GM23338 (cell line): ENCODE results near the gene APBB1IP. TPM values are rescaled to one million over a fixed set of nuclear protein-coding genes. Genes with fewer than 3 reads are reported as not detected.

Experiments used
- ATAC-seq: fragments of 200-7000 bp; cut with Tn5 transposase; 3 replicates; pipeline ENCODE4 v1.9.1; 2020
- DNase-seq: peaks from one replicate; pipeline ENCODE4 v3.0.0-alpha.2; 2015; ENCODE audit warnings: low spot score
- H2AFZ ChIP-seq: fragments of 200-600 bp; sonication (generic); 2 replicates; pipeline ENCODE4 v1.8.0; 2016; ENCODE audit warnings: antibody characterized with exemption, mild to moderate bottlenecking, moderate library complexity
- H3F3A ChIP-seq: fragments of 200-600 bp; sonication (generic); replicated peaks from 2 replicates; pipeline ENCODE4 v1.8.0; 2017; ENCODE audit warnings: antibody characterized with exemption, mixed run types, low read depth
- H3K27ac ChIP-seq: fragments of 200-600 bp; sonication (generic); 2 replicates; pipeline ENCODE4 v1.6.1; 2016; ENCODE audit warnings: low read depth
- H3K27me3 ChIP-seq: fragments of 200-600 bp; sonication (generic); 2 replicates; pipeline ENCODE4 v1.8.0; 2016; ENCODE audit warnings: mild to moderate bottlenecking, mixed run types, moderate library complexity; ENCODE audit not compliant: insufficient read depth
- H3K36me3 ChIP-seq: fragments of 200-600 bp; sonication (generic); 2 replicates; pipeline ENCODE4 v1.8.0; 2016; ENCODE audit warnings: mild to moderate bottlenecking; ENCODE audit not compliant: insufficient read depth
- H3K4me1 ChIP-seq: fragments of 200-600 bp; sonication (generic); 2 replicates; pipeline ENCODE4 v1.8.0; 2016; ENCODE audit warnings: mild to moderate bottlenecking, moderate library complexity; ENCODE audit not compliant: insufficient read depth
- H3K4me2 ChIP-seq: fragments of 200-600 bp; sonication (generic); 2 replicates; pipeline ENCODE4 v1.7.1; 2017; ENCODE audit warnings: mixed run types
- H3K4me3 ChIP-seq: fragments of 200-600 bp; sonication (generic); 2 replicates; pipeline ENCODE4 v1.6.1; 2016; ENCODE audit warnings: mixed run types
- H3K79me2 ChIP-seq: fragments of 200-600 bp; sonication (generic); replicated peaks from 2 replicates; pipeline ENCODE4 v1.8.0; 2017; ENCODE audit warnings: mild to moderate bottlenecking; ENCODE audit not compliant: insufficient read depth
- H3K9me2 ChIP-seq: fragments of 200-600 bp; sonication (generic); 2 replicates; pipeline ENCODE4 v1.8.0; 2017; ENCODE audit not compliant: insufficient read depth
- H4K20me1 ChIP-seq: fragments of 200-600 bp; sonication (generic); replicated peaks from 2 replicates; pipeline ENCODE4 v1.8.0; 2017; ENCODE audit warnings: mild to moderate bottlenecking; ENCODE audit not compliant: insufficient read depth
- H3K27ac Mint-ChIP-seq: 2 replicates; pipeline ENCODE4 v1.8.0; 2020; ENCODE audit warnings: inconsistent platforms, mild to moderate bottlenecking, moderate library complexity, mixed read lengths
- H3K27me3 Mint-ChIP-seq: 3 replicates; pipeline ENCODE4 v1.8.0; 2022; ENCODE audit warnings: low read depth, mild to moderate bottlenecking, moderate library complexity, mixed read lengths, inconsistent platforms; ENCODE audit not compliant: insufficient read depth, poor library complexity
- H3K36me3 Mint-ChIP-seq: 3 replicates; pipeline ENCODE4 v1.8.0; 2021; ENCODE audit warnings: low read depth, mild to moderate bottlenecking, inconsistent platforms, moderate library complexity, mixed read lengths
- H3K4me1 Mint-ChIP-seq: 3 replicates; pipeline ENCODE4 v1.8.0; 2020; ENCODE audit warnings: mild to moderate bottlenecking, inconsistent platforms, mixed read lengths
- H3K4me3 Mint-ChIP-seq: 3 replicates; pipeline ENCODE4 v1.8.0; 2021; ENCODE audit warnings: moderate library complexity, mild to moderate bottlenecking, inconsistent platforms, mixed read lengths
- H3K9me3 Mint-ChIP-seq: 3 replicates; pipeline ENCODE4 v1.8.0; 2020; ENCODE audit warnings: moderate library complexity, mild to moderate bottlenecking, inconsistent platforms, mixed read lengths
- CREB1 ChIP-seq: fragments of 250-450 bp; sonication (Bioruptor Pico); IDR thresholded peaks from 2 replicates; pipeline ENCODE4 v1.5.0; 2020; ENCODE audit warnings: low read depth, mild to moderate bottlenecking, moderate library complexity
- EZH2 ChIP-seq: fragments of 200-600 bp; sonication (generic); IDR thresholded peaks from one replicate; pipeline ENCODE4 v1.8.0; 2017; ENCODE audit warnings: antibody characterized with exemption, mild to moderate bottlenecking, low read depth; ENCODE audit not compliant: unreplicated experiment
- EZH2phosphoT487 ChIP-seq: fragments of 200-600 bp; sonication (generic); IDR thresholded peaks from one replicate; pipeline ENCODE4 v1.8.1; 2018; ENCODE audit warnings: antibody characterized with exemption; ENCODE audit not compliant: unreplicated experiment
- JUNB ChIP-seq: IDR thresholded peaks from one replicate; pipeline ENCODE4 v1.6.1; 2016; ENCODE audit warnings: antibody characterized with exemption; ENCODE audit not compliant: unreplicated experiment
- NANOG ChIP-seq: IDR thresholded peaks from 2 replicates; pipeline ENCODE4 v1.6.1; 2016; ENCODE audit warnings: antibody characterized with exemption, borderline replicate concordance
- POLR2AphosphoS5 ChIP-seq: IDR thresholded peaks from 2 replicates; pipeline ENCODE4 v1.6.1; 2016; ENCODE audit warnings: antibody characterized with exemption, low read depth
- STAT1 ChIP-seq: IDR thresholded peaks from one replicate; pipeline ENCODE4 v1.6.1; 2016; ENCODE audit warnings: antibody characterized with exemption; ENCODE audit not compliant: unreplicated experiment
- ZNF114 ChIP-seq: fragments of 250-450 bp; sonication (Bioruptor Pico); IDR thresholded peaks from 2 replicates; pipeline ENCODE4 v1.5.0; 2020; ENCODE audit warnings: mild to moderate bottlenecking, moderate library complexity
- ZNF331 ChIP-seq: fragments of 250-450 bp; sonication (Bioruptor Pico); IDR thresholded peaks from 2 replicates; pipeline ENCODE4 v1.5.0; 2020; ENCODE audit warnings: low read depth, mild to moderate bottlenecking, moderate library complexity
- polyA plus RNA-seq: library from polyadenylated mRNA; unstranded; fragments of >200 nt; fragmentation: Nextera tagmentation; extraction: Ambion mirVana; gene quantifications from 2 replicates; pipeline ENCODE4 v1.2.1, GENCODE V29; 2016
- total RNA-seq: library from RNA; depleted of rRNA; stranded (reverse); fragments of >200 nt; shearing (Covaris generic); gene quantifications from 2 replicates; pipeline ENCODE4 v1.2.3, GENCODE V29; 2014
- TF ChIP-seq, protein P1 (sequence below), 2 experiments: fragments of 200-600 bp in 1 of 2; sonication (generic) in 1 of 2; conservative IDR thresholded peaks; 2 replicates each; pipeline versions ENCODE4 v1.5.1 to v1.6.1; 2016 to 2017; ENCODE audit warnings: antibody characterized with exemption in 2 of 2, low read depth in 2 of 2, mild to moderate bottlenecking in 2 of 2, moderate library complexity in 1 of 2
- TF ChIP-seq, protein P2 (sequence below): IDR thresholded peaks from one replicate; pipeline ENCODE4 v1.6.1; 2018; ENCODE audit warnings: antibody characterized with exemption; ENCODE audit not compliant: unreplicated experiment
- TF ChIP-seq, protein P3 (sequence below): IDR thresholded peaks from 2 replicates; pipeline ENCODE4 v1.6.1; 2016; ENCODE audit warnings: antibody characterized with exemption
- TF ChIP-seq, protein P4 (sequence below): fragments of 250-450 bp; sonication (Bioruptor Pico); IDR thresholded peaks from 2 replicates; pipeline ENCODE4 v1.5.0; 2020; ENCODE audit warnings: mild to moderate bottlenecking, moderate library complexity

The APBB1IP gene
- total and polyA plus RNA-seq, 2 experiments from 2014 or later: 0.14 to 0.16 TPM

DNA sequence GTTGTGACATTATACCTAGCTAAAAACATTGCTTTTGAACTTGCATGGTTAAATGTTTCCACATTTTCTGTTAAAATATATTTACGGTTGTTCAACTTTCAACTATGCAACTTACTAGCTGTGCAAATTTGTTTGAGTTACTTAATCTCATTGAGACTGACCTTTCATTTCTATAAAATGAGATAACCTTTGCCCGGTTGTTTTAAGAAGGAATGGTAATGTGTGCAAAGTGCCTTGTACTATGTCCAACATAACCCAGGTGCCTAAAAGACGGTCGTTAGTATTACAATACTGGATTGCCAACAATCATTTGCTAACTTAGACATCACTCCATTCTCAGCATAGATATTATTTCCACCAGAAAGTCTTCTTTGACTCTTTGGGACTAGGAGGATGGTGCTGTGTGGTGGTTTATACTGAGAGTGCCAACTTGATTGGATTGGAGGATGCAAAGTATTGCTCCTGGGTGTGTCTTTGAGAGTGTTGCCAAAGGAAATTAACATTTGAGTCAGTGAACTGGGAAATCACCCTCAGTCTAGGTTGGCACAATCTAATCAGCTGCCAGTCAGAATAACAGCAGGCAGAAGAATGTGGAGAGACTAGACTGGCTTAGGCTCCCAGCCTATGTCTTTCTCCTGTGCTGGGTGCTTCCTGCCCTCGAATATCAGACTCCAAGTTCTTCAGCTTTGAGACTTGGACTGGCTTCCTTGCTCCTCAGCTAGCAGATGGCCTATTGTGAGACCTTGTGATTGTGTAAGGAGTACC lies 174.2 kb downstream of the APBB1IP start:
- Mint-ChIP-seq H3K36me3 (no peaks in the 10 kb centered on the region), H3K4me1 (no peaks in the 10 kb centered on the region), H3K9me3 (no peaks in the 10 kb centered on the region), H3K4me3 (no peak overlapping the region), H3K27ac (no peak overlapping the region), H3K27me3 (no peaks in the 10 kb centered on the region)
- no peak overlapping the region for H3K27ac ChIP-seq
- no peaks in the 10 kb centered on the region for H3K9me2 ChIP-seq
- H3K4me2 ChIP-seq: no peak overlapping the region
- H2AFZ ChIP-seq: no peak overlapping the region
- no peak for ATAC-seq
- no peak for DNase-seq
- H3F3A ChIP-seq: no peaks in the 10 kb centered on the region
- H3K27me3 ChIP-seq: no peaks in the 10 kb centered on the region
- H4K20me1 ChIP-seq: no peaks in the 10 kb centered on the region
- TF ChIP-seq, protein P1, sequence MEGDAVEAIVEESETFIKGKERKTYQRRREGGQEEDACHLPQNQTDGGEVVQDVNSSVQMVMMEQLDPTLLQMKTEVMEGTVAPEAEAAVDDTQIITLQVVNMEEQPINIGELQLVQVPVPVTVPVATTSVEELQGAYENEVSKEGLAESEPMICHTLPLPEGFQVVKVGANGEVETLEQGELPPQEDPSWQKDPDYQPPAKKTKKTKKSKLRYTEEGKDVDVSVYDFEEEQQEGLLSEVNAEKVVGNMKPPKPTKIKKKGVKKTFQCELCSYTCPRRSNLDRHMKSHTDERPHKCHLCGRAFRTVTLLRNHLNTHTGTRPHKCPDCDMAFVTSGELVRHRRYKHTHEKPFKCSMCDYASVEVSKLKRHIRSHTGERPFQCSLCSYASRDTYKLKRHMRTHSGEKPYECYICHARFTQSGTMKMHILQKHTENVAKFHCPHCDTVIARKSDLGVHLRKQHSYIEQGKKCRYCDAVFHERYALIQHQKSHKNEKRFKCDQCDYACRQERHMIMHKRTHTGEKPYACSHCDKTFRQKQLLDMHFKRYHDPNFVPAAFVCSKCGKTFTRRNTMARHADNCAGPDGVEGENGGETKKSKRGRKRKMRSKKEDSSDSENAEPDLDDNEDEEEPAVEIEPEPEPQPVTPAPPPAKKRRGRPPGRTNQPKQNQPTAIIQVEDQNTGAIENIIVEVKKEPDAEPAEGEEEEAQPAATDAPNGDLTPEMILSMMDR (conservative IDR thresholded peaks at IDR 0.05; ENCODE audit: low read depth in 2 of 2): no peak
- TF ChIP-seq ZNF114 (CRISPR knock-in tag) (no peak), CREB1 (CRISPR knock-in tag) (no peak), ZNF331 (CRISPR knock-in tag) (no peak), POLR2AphosphoS5 (no peak), JUNB (no peak), STAT1 (no peak), EZH2phosphoT487 (no peak), EZH2 (no peak), NANOG (no peak)
- TF ChIP-seq, protein P2, sequence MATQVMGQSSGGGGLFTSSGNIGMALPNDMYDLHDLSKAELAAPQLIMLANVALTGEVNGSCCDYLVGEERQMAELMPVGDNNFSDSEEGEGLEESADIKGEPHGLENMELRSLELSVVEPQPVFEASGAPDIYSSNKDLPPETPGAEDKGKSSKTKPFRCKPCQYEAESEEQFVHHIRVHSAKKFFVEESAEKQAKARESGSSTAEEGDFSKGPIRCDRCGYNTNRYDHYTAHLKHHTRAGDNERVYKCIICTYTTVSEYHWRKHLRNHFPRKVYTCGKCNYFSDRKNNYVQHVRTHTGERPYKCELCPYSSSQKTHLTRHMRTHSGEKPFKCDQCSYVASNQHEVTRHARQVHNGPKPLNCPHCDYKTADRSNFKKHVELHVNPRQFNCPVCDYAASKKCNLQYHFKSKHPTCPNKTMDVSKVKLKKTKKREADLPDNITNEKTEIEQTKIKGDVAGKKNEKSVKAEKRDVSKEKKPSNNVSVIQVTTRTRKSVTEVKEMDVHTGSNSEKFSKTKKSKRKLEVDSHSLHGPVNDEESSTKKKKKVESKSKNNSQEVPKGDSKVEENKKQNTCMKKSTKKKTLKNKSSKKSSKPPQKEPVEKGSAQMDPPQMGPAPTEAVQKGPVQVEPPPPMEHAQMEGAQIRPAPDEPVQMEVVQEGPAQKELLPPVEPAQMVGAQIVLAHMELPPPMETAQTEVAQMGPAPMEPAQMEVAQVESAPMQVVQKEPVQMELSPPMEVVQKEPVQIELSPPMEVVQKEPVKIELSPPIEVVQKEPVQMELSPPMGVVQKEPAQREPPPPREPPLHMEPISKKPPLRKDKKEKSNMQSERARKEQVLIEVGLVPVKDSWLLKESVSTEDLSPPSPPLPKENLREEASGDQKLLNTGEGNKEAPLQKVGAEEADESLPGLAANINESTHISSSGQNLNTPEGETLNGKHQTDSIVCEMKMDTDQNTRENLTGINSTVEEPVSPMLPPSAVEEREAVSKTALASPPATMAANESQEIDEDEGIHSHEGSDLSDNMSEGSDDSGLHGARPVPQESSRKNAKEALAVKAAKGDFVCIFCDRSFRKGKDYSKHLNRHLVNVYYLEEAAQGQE: no peak
- TF ChIP-seq, protein P3, sequence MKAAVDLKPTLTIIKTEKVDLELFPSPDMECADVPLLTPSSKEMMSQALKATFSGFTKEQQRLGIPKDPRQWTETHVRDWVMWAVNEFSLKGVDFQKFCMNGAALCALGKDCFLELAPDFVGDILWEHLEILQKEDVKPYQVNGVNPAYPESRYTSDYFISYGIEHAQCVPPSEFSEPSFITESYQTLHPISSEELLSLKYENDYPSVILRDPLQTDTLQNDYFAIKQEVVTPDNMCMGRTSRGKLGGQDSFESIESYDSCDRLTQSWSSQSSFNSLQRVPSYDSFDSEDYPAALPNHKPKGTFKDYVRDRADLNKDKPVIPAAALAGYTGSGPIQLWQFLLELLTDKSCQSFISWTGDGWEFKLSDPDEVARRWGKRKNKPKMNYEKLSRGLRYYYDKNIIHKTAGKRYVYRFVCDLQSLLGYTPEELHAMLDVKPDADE: no peak
- TF ChIP-seq, protein P4, sequence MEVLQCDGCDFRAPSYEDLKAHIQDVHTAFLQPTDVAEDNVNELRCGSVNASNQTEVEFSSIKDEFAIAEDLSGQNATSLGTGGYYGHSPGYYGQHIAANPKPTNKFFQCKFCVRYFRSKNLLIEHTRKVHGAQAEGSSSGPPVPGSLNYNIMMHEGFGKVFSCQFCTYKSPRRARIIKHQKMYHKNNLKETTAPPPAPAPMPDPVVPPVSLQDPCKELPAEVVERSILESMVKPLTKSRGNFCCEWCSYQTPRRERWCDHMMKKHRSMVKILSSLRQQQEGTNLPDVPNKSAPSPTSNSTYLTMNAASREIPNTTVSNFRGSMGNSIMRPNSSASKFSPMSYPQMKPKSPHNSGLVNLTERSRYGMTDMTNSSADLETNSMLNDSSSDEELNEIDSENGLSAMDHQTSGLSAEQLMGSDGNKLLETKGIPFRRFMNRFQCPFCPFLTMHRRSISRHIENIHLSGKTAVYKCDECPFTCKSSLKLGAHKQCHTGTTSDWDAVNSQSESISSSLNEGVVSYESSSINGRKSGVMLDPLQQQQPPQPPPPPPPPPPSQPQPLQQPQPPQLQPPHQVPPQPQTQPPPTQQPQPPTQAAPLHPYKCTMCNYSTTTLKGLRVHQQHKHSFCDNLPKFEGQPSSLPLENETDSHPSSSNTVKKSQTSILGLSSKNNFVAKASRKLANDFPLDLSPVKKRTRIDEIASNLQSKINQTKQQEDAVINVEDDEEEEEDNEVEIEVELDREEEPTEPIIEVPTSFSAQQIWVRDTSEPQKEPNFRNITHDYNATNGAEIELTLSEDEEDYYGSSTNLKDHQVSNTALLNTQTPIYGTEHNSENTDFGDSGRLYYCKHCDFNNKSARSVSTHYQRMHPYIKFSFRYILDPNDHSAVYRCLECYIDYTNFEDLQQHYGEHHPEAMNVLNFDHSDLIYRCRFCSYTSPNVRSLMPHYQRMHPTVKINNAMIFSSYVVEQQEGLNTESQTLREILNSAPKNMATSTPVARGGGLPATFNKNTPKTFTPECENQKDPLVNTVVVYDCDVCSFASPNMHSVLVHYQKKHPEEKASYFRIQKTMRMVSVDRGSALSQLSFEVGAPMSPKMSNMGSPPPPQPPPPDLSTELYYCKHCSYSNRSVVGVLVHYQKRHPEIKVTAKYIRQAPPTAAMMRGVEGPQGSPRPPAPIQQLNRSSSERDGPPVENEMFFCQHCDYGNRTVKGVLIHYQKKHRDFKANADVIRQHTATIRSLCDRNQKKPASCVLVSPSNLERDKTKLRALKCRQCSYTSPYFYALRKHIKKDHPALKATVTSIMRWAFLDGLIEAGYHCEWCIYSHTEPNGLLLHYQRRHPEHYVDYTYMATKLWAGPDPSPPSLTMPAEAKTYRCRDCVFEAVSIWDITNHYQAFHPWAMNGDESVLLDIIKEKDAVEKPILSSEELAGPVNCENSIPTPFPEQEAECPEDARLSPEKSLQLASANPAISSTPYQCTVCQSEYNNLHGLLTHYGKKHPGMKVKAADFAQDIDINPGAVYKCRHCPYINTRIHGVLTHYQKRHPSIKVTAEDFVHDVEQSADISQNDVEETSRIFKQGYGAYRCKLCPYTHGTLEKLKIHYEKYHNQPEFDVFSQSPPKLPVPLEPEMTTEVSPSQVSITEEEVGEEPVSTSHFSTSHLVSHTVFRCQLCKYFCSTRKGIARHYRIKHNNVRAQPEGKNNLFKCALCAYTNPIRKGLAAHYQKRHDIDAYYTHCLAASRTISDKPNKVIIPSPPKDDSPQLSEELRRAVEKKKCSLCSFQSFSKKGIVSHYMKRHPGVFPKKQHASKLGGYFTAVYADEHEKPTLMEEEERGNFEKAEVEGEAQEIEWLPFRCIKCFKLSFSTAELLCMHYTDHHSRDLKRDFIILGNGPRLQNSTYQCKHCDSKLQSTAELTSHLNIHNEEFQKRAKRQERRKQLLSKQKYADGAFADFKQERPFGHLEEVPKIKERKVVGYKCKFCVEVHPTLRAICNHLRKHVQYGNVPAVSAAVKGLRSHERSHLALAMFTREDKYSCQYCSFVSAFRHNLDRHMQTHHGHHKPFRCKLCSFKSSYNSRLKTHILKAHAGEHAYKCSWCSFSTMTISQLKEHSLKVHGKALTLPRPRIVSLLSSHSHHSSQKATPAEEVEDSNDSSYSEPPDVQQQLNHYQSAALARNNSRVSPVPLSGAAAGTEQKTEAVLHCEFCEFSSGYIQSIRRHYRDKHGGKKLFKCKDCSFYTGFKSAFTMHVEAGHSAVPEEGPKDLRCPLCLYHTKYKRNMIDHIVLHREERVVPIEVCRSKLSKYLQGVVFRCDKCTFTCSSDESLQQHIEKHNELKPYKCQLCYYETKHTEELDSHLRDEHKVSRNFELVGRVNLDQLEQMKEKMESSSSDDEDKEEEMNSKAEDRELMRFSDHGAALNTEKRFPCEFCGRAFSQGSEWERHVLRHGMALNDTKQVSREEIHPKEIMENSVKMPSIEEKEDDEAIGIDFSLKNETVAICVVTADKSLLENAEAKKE (CRISPR knock-in tag): no peak
- H3K79me2 ChIP-seq: no peaks in the 10 kb centered on the region
- no peaks in the 10 kb centered on the region for H3K36me3 ChIP-seq
- H3K4me1 ChIP-seq: no peaks in the 10 kb centered on the region
- H3K4me3 ChIP-seq: no peak overlapping the region
